HEK293T (cell line): ENCODE results near the gene ARMC8.

Experiments
- CTCF ChIA-PET: fragments of 350-600 bp; formaldehyde crosslinking; extraction: SDS; loops from one replicate; lab custom pipeline; 2021; ENCODE audit warnings: antibody characterized with exemption, inconsistent platforms; lab: Yijun Ruan, JAX
- POLR2A ChIA-PET: fragments of 350-600 bp; formaldehyde crosslinking; extraction: SDS; loops from one replicate; lab custom pipeline; 2020; ENCODE audit warnings: antibody characterized with exemption, inconsistent platforms; lab: Yijun Ruan, JAX
- DNase-seq: peaks from one replicate; pipeline ENCODE4 v3.0.0; 2012; ENCODE audit warnings: mixed read lengths; ENCODE audit errors: extremely low spot score
- ARNT ChIP-seq: fragments of 450-650 bp; IDR thresholded peaks from 2 replicates; pipeline ENCODE4 v1.6.1; 2017; ENCODE audit warnings: mild to moderate bottlenecking
- BHLHE40 ChIP-seq: fragments of 450-650 bp; IDR thresholded peaks from 2 replicates; pipeline ENCODE4 v1.6.1; 2016; ENCODE audit warnings: mild to moderate bottlenecking, moderate library complexity, borderline replicate concordance
- CTBP1 ChIP-seq: fragments of 450-650 bp; IDR thresholded peaks from 2 replicates; pipeline ENCODE4 v1.6.1; 2016; ENCODE audit warnings: borderline replicate concordance
- ELF4 ChIP-seq: fragments of 450-650 bp; IDR thresholded peaks from 2 replicates; pipeline ENCODE4 v1.6.1; 2017; ENCODE audit warnings: antibody characterized with exemption
- FOXA1 ChIP-seq: fragments of 450-650 bp; IDR thresholded peaks from 2 replicates; pipeline ENCODE4 v1.6.1; 2016; ENCODE audit warnings: mild to moderate bottlenecking
- FOXK2 ChIP-seq: fragments of 450-650 bp; IDR thresholded peaks from 2 replicates; pipeline ENCODE4 v1.6.1; 2016; ENCODE audit warnings: mild to moderate bottlenecking
- FOXM1 ChIP-seq: fragments of 450-650 bp; IDR thresholded peaks from 2 replicates; pipeline ENCODE4 v1.6.1; 2017; ENCODE audit warnings: mild to moderate bottlenecking, borderline replicate concordance
- HDGF ChIP-seq: fragments of 450-650 bp; IDR thresholded peaks from 2 replicates; pipeline ENCODE4 v1.6.1; 2017; ENCODE audit warnings: antibody characterized with exemption, borderline replicate concordance
- L3MBTL2 ChIP-seq: fragments of 450-650 bp; conservative IDR thresholded peaks from 2 replicates; pipeline ENCODE4 v1.6.1; 2016; ENCODE audit warnings: mild to moderate bottlenecking
- LEF1 ChIP-seq: fragments of 450-650 bp; IDR thresholded peaks from 2 replicates; pipeline ENCODE4 v1.6.1; 2017; ENCODE audit warnings: mild to moderate bottlenecking, borderline replicate concordance
- NFRKB ChIP-seq: fragments of 450-650 bp; IDR thresholded peaks from 2 replicates; pipeline ENCODE4 v1.6.1; 2016; ENCODE audit warnings: mild to moderate bottlenecking, moderate library complexity
- PKNOX1 ChIP-seq: fragments of 450-650 bp; IDR thresholded peaks from 2 replicates; pipeline ENCODE4 v1.6.1; 2016
- SP1 ChIP-seq: fragments of 450-650 bp; IDR thresholded peaks from 2 replicates; pipeline ENCODE4 v1.6.1; 2017
- SUZ12 ChIP-seq: fragments of 450-650 bp; IDR thresholded peaks from 2 replicates; pipeline ENCODE4 v1.6.1; 2016; ENCODE audit warnings: mild to moderate bottlenecking
- TARDBP ChIP-seq: fragments of 450-650 bp; IDR thresholded peaks from 2 replicates; pipeline ENCODE4 v1.6.1; 2016
- ZNF384 ChIP-seq: fragments of 450-650 bp; IDR thresholded peaks from 2 replicates; pipeline ENCODE4 v1.6.1; 2016

Gene ARMC8

GRCh38 chr3:138332472-138333073 lies 145.5 kb downstream of the ARMC8 start:
- CTCF ChIA-PET, result interaction anchor here (0.6 to 1.4 kb wide), 4 partner anchors 17 to 986 kb away, joined by 3 to 6 read pairs (median 4); no protein-coding TSS in a partner anchor
- TF ChIP-seq TARDBP, result no peak
- TF ChIP-seq PKNOX1, result no peak
- no peak for TF ChIP-seq FOXM1
- TF ChIP-seq ARNT, result no peak
- no peak for TF ChIP-seq ELF4
- TF ChIP-seq FOXA1, result no peak
- TF ChIP-seq CTBP1, result no peak
- no peak for TF ChIP-seq SP1
- TF ChIP-seq HDGF, result no peak
- TF ChIP-seq NFRKB, result no peak
- TF ChIP-seq ZNF384, result no peak
- TF ChIP-seq BHLHE40, result no peak
- TF ChIP-seq FOXK2, result no peak
- POLR2A ChIA-PET, result no interaction called here
- DNase-seq, result peak; percentile 33

GRCh38 chr3:138334608-138335007 lies 147.5 kb downstream of the ARMC8 start:
- ChIA-PET CTCF (no interaction called here), POLR2A (no interaction called here)
- no peak for TF ChIP-seq SUZ12
- TF ChIP-seq TARDBP, result no peak
- TF ChIP-seq HDGF, result no peak
- TF ChIP-seq FOXM1, result no peak
- TF ChIP-seq FOXA1, result no peak
- no peak for TF ChIP-seq ARNT
- TF ChIP-seq L3MBTL2, result no peak
- no peak for TF ChIP-seq ZNF384
- no peak for TF ChIP-seq FOXK2
- TF ChIP-seq PKNOX1, result no peak
- no peak for DNase-seq

GRCh38 chr3:138336454-138336999 lies 149.4 kb downstream of the ARMC8 start:
- CTCF ChIA-PET, result interaction anchor here (0.5 to 1.0 kb wide), 3 partner anchors 11 to 92 kb away, joined by 4 to 6 read pairs (median 4); no protein-coding TSS in a partner anchor
- POLR2A ChIA-PET, result no interaction called here
- no peak for TF ChIP-seq FOXK2
- no peak for TF ChIP-seq ZNF384
- no peak for TF ChIP-seq CTBP1
- TF ChIP-seq LEF1, result no peak
- no peak for TF ChIP-seq SUZ12
- no peak for TF ChIP-seq SP1
- no peak for TF ChIP-seq ELF4
- no peak for TF ChIP-seq FOXA1
- TF ChIP-seq PKNOX1, result no peak
- TF ChIP-seq ARNT, result no peak
- TF ChIP-seq TARDBP, result no peak
- no peak for TF ChIP-seq FOXM1
- TF ChIP-seq L3MBTL2, result no peak
- DNase-seq, result no peak

GRCh38 chr3:138338244-138338643 lies 151.1 kb downstream of the ARMC8 start:
- TF ChIP-seq HDGF (no peak), ARNT (no peak), CTBP1 (no peak), PKNOX1 (no peak), NFRKB (no peak), SP1 (no peak), FOXM1 (no peak), ELF4 (no peak), ZNF384 (no peak), TARDBP (no peak), SUZ12 (no peak), L3MBTL2 (no peak)

GRCh38 chr3:138338811-138339210 lies 151.7 kb downstream of the ARMC8 start:
- DNase-seq, result no peak
- ChIA-PET CTCF (interaction anchor here (0.8 kb wide), 1 partner anchor 87 kb away, joined by 3 read pairs; no protein-coding TSS in a partner anchor), POLR2A (no interaction called here)
- TF ChIP-seq L3MBTL2 (no peak), SP1 (no peak), FOXM1 (no peak), FOXK2 (no peak), LEF1 (no peak), ELF4 (no peak), HDGF (no peak), NFRKB (no peak), TARDBP (no peak), ZNF384 (no peak), ARNT (no peak), FOXA1 (no peak), BHLHE40 (no peak), PKNOX1 (no peak), CTBP1 (no peak)

More at GRCh38 chr3:138338244-138338643, 151.1 kb downstream of the ARMC8 start:
- ChIA-PET CTCF (interaction anchor here (0.8 kb wide), 1 partner anchor 88 kb away, joined by 3 read pairs; no protein-coding TSS in a partner anchor), POLR2A (no interaction called here)
- no peak for DNase-seq
